HepG2 (cell line): Measurements from ENCODE around the gene NDOR1. TPM values are rescaled to one million over a fixed set of nuclear protein-coding genes. Genes with fewer than 3 reads are reported as not detected.

Experiments
- DMAP1 ChIP-seq: IDR thresholded peaks from 2 replicates; pipeline ENCODE4 v1.6.1; 2016
- HBP1 ChIP-seq: IDR thresholded peaks from 2 replicates; pipeline ENCODE4 v1.6.1; 2016; ENCODE audit warnings: low read depth, control low read depth
- HDAC6 ChIP-seq: fragments of 200-600 bp; sonication (generic); IDR thresholded peaks from 2 replicates; pipeline ENCODE4 v1.7.0; 2017; ENCODE audit warnings: mild to moderate bottlenecking, antibody characterized with exemption, low read length, low read depth
- HMG20A ChIP-seq: IDR thresholded peaks from 2 replicates; pipeline ENCODE4 v1.6.1; 2016; ENCODE audit warnings: borderline replicate concordance
- KDM2A ChIP-seq: sonication (generic); formaldehyde crosslinking; IDR thresholded peaks from 2 replicates; pipeline ENCODE4 v1.4.0; 2020; ENCODE audit warnings: low read depth, missing genetic modification reagents, borderline replicate concordance
- MAFF ChIP-seq: IDR thresholded peaks from 2 replicates; pipeline ENCODE4 v1.6.1; 2011; ENCODE audit warnings: low read depth, low read length, improper control_type of control experiment
- RFX1 ChIP-seq: fragments of 450-650 bp; IDR thresholded peaks from 2 replicates; pipeline ENCODE4 v1.6.1; 2017
- STAG1 ChIP-seq: sonication (generic); formaldehyde crosslinking; IDR thresholded peaks from 2 replicates; pipeline ENCODE4 v1.4.0; 2020; ENCODE audit warnings: missing genetic modification reagents
- ZC3H13 ChIP-seq: sonication (generic); formaldehyde crosslinking; IDR thresholded peaks from 2 replicates; pipeline ENCODE4 v1.8.1; 2023; ENCODE audit warnings: mild to moderate bottlenecking, missing genetic modification reagents, moderate library complexity
- ZFP90 ChIP-seq: sonication (generic); formaldehyde crosslinking; IDR thresholded peaks from 2 replicates; pipeline ENCODE4 v1.8.0; 2022; ENCODE audit warnings: missing genetic modification reagents, mild to moderate bottlenecking, inconsistent platforms, borderline replicate concordance
- ZMAT3 ChIP-seq: sonication (generic); formaldehyde crosslinking; conservative IDR thresholded peaks from 2 replicates; pipeline ENCODE4 v1.7.0; 2021; ENCODE audit warnings: missing genetic modification reagents
- ZNF124 ChIP-seq: sonication (generic); formaldehyde crosslinking; IDR thresholded peaks from 2 replicates; pipeline ENCODE4 v1.4.0; 2020; ENCODE audit warnings: missing genetic modification reagents
- ZNF136 ChIP-seq: sonication (generic); formaldehyde crosslinking; IDR thresholded peaks from 2 replicates; pipeline ENCODE4 v1.8.1; 2022; ENCODE audit warnings: low read depth, mild to moderate bottlenecking, moderate library complexity, missing genetic modification reagents
- ZNF282 ChIP-seq: fragments of 450-650 bp; IDR thresholded peaks from 2 replicates; pipeline ENCODE4 v1.6.1; 2018; ENCODE audit not compliant: partially characterized antibody
- ZNF33A ChIP-seq: sonication (generic); formaldehyde crosslinking; IDR thresholded peaks from 2 replicates; pipeline ENCODE4 v1.5.1; 2020; ENCODE audit warnings: missing genetic modification reagents, mild to moderate bottlenecking, moderate library complexity, borderline replicate concordance
- polyA plus RNA-seq, 8 experiments: library from polyadenylated mRNA; depleted of rRNA in 3 of 8; stranded (reverse) in 7 of 8; unstranded in 1 of 8; fragments of >200 nt; fragmentation: Illumina TruSeq in 4 of 8; extraction: Trizol in 4 of 8; gene quantifications; 2 replicates each; pipeline versions ENCODE4 v1.2.1 to v1.2.3, GENCODE V29; 2011 to 2016; ENCODE audit warnings: low read depth in 4 of 8, missing spikeins in 1 of 8, mixed read lengths in 1 of 8; ENCODE audit not compliant: insufficient read depth in 1 of 8
- total RNA-seq, 5 experiments: library from RNA; depleted of rRNA; stranded (reverse); fragments of >200 nt; fragmentation: Illumina TruSeq; extraction: Trizol; gene quantifications; 2 replicates each; pipeline ENCODE4 v1.2.3, GENCODE V29; 2016; ENCODE audit warnings: low read depth in 1 of 5
- TF ChIP-seq, protein P1 (sequence below): sonication (generic); formaldehyde crosslinking; conservative IDR thresholded peaks from 2 replicates; pipeline ENCODE4 v1.4.0; 2020; ENCODE audit warnings: missing genetic modification reagents
- TF ChIP-seq, protein P2 (sequence below): sonication (generic); formaldehyde crosslinking; conservative IDR thresholded peaks from 2 replicates; pipeline ENCODE4 v1.4.0; 2020; ENCODE audit warnings: mild to moderate bottlenecking, missing genetic modification reagents, moderate library complexity
- TF ChIP-seq, protein P3 (sequence below): sonication (generic); formaldehyde crosslinking; IDR thresholded peaks from 2 replicates; pipeline ENCODE4 v1.5.0; 2020; ENCODE audit warnings: missing genetic modification reagents
- TF ChIP-seq, protein P4 (sequence below): sonication (generic); formaldehyde crosslinking; IDR thresholded peaks from 2 replicates; pipeline ENCODE4 v1.4.0; 2020; ENCODE audit warnings: missing genetic modification reagents; ENCODE audit errors: not compliant biosample characterization
- TF ChIP-seq, protein P5 (sequence below): sonication (generic); formaldehyde crosslinking; IDR thresholded peaks from 2 replicates; pipeline ENCODE4 v1.5.0; 2020; ENCODE audit warnings: missing genetic modification reagents, mild to moderate bottlenecking, borderline replicate concordance

NDOR1 gene
- total and polyA plus RNA-seq, 2 of the 13 experiments (the other 11 are each of a cell fraction or from before 2014, with no cell fraction given): 3.6 to 8.7 TPM

- TF ChIP-seq, protein P1, sequence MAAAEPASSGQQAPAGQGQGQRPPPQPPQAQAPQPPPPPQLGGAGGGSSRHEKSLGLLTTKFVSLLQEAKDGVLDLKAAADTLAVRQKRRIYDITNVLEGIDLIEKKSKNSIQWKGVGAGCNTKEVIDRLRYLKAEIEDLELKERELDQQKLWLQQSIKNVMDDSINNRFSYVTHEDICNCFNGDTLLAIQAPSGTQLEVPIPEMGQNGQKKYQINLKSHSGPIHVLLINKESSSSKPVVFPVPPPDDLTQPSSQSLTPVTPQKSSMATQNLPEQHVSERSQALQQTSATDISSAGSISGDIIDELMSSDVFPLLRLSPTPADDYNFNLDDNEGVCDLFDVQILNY: no peak
- TF ChIP-seq HMG20A (CRISPR knock-in tag) (no peak), HBP1 (CRISPR knock-in tag) (no peak), ZNF124 (no peak), ZNF282 (no peak), ZMAT3 (0 out of 2 replicates have a peak, but pooled peaks have one; percentile 9), ZC3H13 (CRISPR knock-in tag) (peak; percentile 18), ZNF136 (CRISPR knock-in tag) (no peak), RFX1 (no peak), HDAC6 (no peak), STAG1 (0 out of 2 replicates have a peak, but pooled peaks have one; percentile 8), ZFP90 (CRISPR knock-in tag) (no peak), MAFF (no peak), DMAP1 (CRISPR knock-in tag) (0 out of 2 replicates have a peak, but pooled peaks have one; percentile 4), KDM2A (CRISPR knock-in tag) (peak; percentile 81), ZNF33A (CRISPR knock-in tag) (no peak)
- TF ChIP-seq, protein P2, sequence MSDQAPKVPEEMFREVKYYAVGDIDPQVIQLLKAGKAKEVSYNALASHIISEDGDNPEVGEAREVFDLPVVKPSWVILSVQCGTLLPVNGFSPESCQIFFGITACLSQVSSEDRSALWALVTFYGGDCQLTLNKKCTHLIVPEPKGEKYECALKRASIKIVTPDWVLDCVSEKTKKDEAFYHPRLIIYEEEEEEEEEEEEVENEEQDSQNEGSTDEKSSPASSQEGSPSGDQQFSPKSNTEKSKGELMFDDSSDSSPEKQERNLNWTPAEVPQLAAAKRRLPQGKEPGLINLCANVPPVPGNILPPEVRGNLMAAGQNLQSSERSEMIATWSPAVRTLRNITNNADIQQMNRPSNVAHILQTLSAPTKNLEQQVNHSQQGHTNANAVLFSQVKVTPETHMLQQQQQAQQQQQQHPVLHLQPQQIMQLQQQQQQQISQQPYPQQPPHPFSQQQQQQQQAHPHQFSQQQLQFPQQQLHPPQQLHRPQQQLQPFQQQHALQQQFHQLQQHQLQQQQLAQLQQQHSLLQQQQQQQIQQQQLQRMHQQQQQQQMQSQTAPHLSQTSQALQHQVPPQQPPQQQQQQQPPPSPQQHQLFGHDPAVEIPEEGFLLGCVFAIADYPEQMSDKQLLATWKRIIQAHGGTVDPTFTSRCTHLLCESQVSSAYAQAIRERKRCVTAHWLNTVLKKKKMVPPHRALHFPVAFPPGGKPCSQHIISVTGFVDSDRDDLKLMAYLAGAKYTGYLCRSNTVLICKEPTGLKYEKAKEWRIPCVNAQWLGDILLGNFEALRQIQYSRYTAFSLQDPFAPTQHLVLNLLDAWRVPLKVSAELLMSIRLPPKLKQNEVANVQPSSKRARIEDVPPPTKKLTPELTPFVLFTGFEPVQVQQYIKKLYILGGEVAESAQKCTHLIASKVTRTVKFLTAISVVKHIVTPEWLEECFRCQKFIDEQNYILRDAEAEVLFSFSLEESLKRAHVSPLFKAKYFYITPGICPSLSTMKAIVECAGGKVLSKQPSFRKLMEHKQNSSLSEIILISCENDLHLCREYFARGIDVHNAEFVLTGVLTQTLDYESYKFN (CRISPR knock-in tag): peak; percentile 39; the same call in 1 of the 2 replicates
- TF ChIP-seq, protein P3, sequence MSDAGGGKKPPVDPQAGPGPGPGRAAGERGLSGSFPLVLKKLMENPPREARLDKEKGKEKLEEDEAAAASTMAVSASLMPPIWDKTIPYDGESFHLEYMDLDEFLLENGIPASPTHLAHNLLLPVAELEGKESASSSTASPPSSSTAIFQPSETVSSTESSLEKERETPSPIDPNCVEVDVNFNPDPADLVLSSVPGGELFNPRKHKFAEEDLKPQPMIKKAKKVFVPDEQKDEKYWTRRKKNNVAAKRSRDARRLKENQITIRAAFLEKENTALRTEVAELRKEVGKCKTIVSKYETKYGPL: no peak
- TF ChIP-seq, protein P4, sequence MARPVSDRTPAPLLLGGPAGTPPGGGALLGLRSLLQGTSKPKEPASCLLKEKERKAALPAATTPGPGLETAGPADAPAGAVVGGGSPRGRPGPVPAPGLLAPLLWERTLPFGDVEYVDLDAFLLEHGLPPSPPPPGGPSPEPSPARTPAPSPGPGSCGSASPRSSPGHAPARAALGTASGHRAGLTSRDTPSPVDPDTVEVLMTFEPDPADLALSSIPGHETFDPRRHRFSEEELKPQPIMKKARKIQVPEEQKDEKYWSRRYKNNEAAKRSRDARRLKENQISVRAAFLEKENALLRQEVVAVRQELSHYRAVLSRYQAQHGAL (CRISPR knock-in tag): no peak
- TF ChIP-seq, protein P5, sequence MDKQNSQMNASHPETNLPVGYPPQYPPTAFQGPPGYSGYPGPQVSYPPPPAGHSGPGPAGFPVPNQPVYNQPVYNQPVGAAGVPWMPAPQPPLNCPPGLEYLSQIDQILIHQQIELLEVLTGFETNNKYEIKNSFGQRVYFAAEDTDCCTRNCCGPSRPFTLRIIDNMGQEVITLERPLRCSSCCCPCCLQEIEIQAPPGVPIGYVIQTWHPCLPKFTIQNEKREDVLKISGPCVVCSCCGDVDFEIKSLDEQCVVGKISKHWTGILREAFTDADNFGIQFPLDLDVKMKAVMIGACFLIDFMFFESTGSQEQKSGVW (CRISPR knock-in tag): no peak
Observed at GRCh38 chr9:137223078-137223970, 17.8 kb downstream of the NDOR1 start (continued).
